Endothelial cell of umbilical vein (primary cell): ENCODE results near the gene CCNG1. TPM values are rescaled to one million over a fixed set of nuclear protein-coding genes. Genes with fewer than 3 reads are reported as not detected.

Source experiments
- BruUV-seq: library from RNA; stranded (reverse); fragments of 400-500 nt; replicated peaks from 2 replicates; lab custom pipeline; 2021; lab: Mats Ljungman, UMichigan
- CTCF ChIA-PET: fragments of 300-600, 350-600 bp; sonication (Branson Sonifier 250); formaldehyde crosslinking; loops from one replicate; lab custom pipeline; 2021; ENCODE audit warnings: antibody characterized with exemption, inconsistent platforms; lab: Charles Lee
- POLR2A ChIA-PET: fragments of 300-600, 350-600 bp; sonication (Branson Sonifier 250); formaldehyde crosslinking; loops from one replicate; lab custom pipeline; 2021; ENCODE audit warnings: antibody characterized with exemption, inconsistent platforms; lab: Charles Lee
- DNase-seq: peaks from one replicate; pipeline ENCODE4 v3.0.0-alpha.2; 2011; ENCODE audit warnings: low read depth, low spot score
- FAIRE-seq: peaks from 2 replicates; lab custom pipeline; 2011; peaks lifted over from hg19 to GRCh38; lab: Jason Lieb, UNC
- H2AFZ ChIP-seq: 2 replicates; pipeline ENCODE4 v1.6.0; 2012; ENCODE audit warnings: low read depth, low read length, control low read depth, inconsistent platforms
- H3K27ac ChIP-seq: 2 replicates; pipeline ENCODE4 v1.5.1; 2011; ENCODE audit warnings: low read depth, mild to moderate bottlenecking, control low read depth, low read length, moderate library complexity; ENCODE audit not compliant: insufficient read depth
- H3K27me3 ChIP-seq, 2 experiments: 2 replicates each; pipeline versions ENCODE4 v1.6.0 to v1.6.1; 2011; ENCODE audit warnings: low read length in 2 of 2, mixed read lengths in 1 of 2; ENCODE audit not compliant: control insufficient read depth in 2 of 2, insufficient read depth in 2 of 2
- H3K36me3 ChIP-seq, 2 experiments: 2 replicates in 1 of 2; 3 replicates in 1 of 2; pipeline ENCODE4 v1.5.1; 2011; ENCODE audit warnings: low read length in 2 of 2, mild to moderate bottlenecking in 1 of 2, moderate library complexity in 1 of 2; ENCODE audit not compliant: control insufficient read depth in 2 of 2, insufficient read depth in 2 of 2; ENCODE audit errors: extremely low read depth in 1 of 2
- H3K4me1 ChIP-seq: 3 replicates; pipeline ENCODE4 v1.5.1; 2011; ENCODE audit warnings: mild to moderate bottlenecking, low read length; ENCODE audit not compliant: control insufficient read depth, insufficient read depth; ENCODE audit errors: extremely low read depth
- H3K4me2 ChIP-seq: 2 replicates; pipeline ENCODE4 v1.6.1; 2011; ENCODE audit warnings: low read length, control low read depth, mixed read lengths; ENCODE audit not compliant: insufficient read depth
- H3K4me3 ChIP-seq, 3 experiments: fragments of 200-600 bp in 1 of 3; sonication (generic), shearing (Covaris generic) in 1 of 3; replicated peaks in 1 of 3; 2 replicates each; pipeline ENCODE4 v1.5.1; 2011 to 2016; ENCODE audit warnings: control low read depth in 3 of 3, low read length in 3 of 3, mild to moderate bottlenecking in 2 of 3, inconsistent platforms in 1 of 3, low read depth in 1 of 3, moderate library complexity in 1 of 3; ENCODE audit not compliant: insufficient read depth in 1 of 3
- H3K79me2 ChIP-seq: 2 replicates; pipeline ENCODE4 v1.6.0; 2012; ENCODE audit warnings: low read length, inconsistent platforms; ENCODE audit not compliant: control insufficient read depth, insufficient read depth
- H3K9ac ChIP-seq: replicated peaks from 2 replicates; pipeline ENCODE3; 2011; ENCODE audit warnings: low read length, control low read depth; ENCODE audit not compliant: insufficient read depth; ENCODE audit errors: extremely low read depth
- H3K9me1 ChIP-seq: replicated peaks from 3 replicates; pipeline ENCODE4 v1.6.0; 2011; ENCODE audit warnings: mild to moderate bottlenecking, low read length; ENCODE audit not compliant: control insufficient read depth, insufficient read depth; ENCODE audit errors: extremely low read depth
- H3K9me3 ChIP-seq: replicated peaks from 2 replicates; pipeline ENCODE4 v1.5.1; 2012; ENCODE audit warnings: low read length, inconsistent platforms; ENCODE audit not compliant: control insufficient read depth, insufficient read depth
- H4K20me1 ChIP-seq: replicated peaks from 2 replicates; pipeline ENCODE3; 2011; ENCODE audit warnings: mild to moderate bottlenecking, low read length; ENCODE audit not compliant: control insufficient read depth, insufficient read depth; ENCODE audit errors: extremely low read depth
- GATA2 ChIP-seq: IDR thresholded peaks from 2 replicates; pipeline ENCODE4 v1.7.0; 2011; ENCODE audit warnings: low read depth, mild to moderate bottlenecking, moderate library complexity, mixed read lengths, low read length; ENCODE audit not compliant: insufficient read length, insufficient read depth
- JUN ChIP-seq: IDR thresholded peaks from 2 replicates; pipeline ENCODE4 v1.6.1; 2011; ENCODE audit warnings: borderline replicate concordance, low read depth; ENCODE audit not compliant: insufficient read length, insufficient read depth
- POLR2A ChIP-seq: IDR thresholded peaks from 2 replicates; pipeline ENCODE4 v1.6.1; 2012; ENCODE audit warnings: low read depth, mild to moderate bottlenecking, control low read depth, low read length
- dilution Hi-C: fragments of 300-500 bp; cut with MboI; formaldehyde crosslinking; loops from one replicate; pipeline ENCODE4 v1.15.0; 2019; ENCODE audit warnings: low sequenced_read_pairs; ENCODE audit not compliant: extremely low pct_ligation_motif_present
- intact Hi-C: fragments of 100-400 bp; cut with micrococcal nuclease; formaldehyde crosslinking; loops from one replicate; pipeline ENCODE4 v1.10.0; 2022
- polyA plus RNA-seq, 4 experiments: library from polyadenylated mRNA; depleted of rRNA in 3 of 4; stranded (reverse) in 3 of 4; unstranded in 1 of 4; fragments of >200 nt; gene quantifications; 2 replicates each; pipeline versions ENCODE4 v1.2.1 to v1.2.3, GENCODE V29; 2011 to 2012; ENCODE audit warnings: missing spikeins in 1 of 4
- total RNA-seq: library from RNA; stranded (reverse); gene quantifications from 2 replicates; pipeline ENCODE4 v1.2.3, GENCODE V29; 2021
- TF ChIP-seq, protein P1 (sequence below): IDR thresholded peaks from 2 replicates; pipeline ENCODE4 v1.6.1; 2011; ENCODE audit not compliant: insufficient read depth, insufficient read length
- TF ChIP-seq, protein P2 (sequence below), 2 donors: IDR thresholded peaks; 1 replicate in 1 of 2; 2 replicates in 1 of 2; pipeline ENCODE4 v1.5.1; 2011; ENCODE audit warnings: low read length in 2 of 2, mild to moderate bottlenecking in 2 of 2, moderate library complexity in 2 of 2, control low read depth in 1 of 2, inconsistent platforms in 1 of 2, low read depth in 1 of 2; ENCODE audit not compliant: insufficient read depth in 1 of 2; ENCODE audit errors: extremely low read depth in 1 of 2

Gene CCNG1
- total and polyA plus RNA-seq, 2 donors (not counting 3 experiments of a cell fraction or from before 2014, with no cell fraction given) = 47.2 to 186 TPM

DNA sequence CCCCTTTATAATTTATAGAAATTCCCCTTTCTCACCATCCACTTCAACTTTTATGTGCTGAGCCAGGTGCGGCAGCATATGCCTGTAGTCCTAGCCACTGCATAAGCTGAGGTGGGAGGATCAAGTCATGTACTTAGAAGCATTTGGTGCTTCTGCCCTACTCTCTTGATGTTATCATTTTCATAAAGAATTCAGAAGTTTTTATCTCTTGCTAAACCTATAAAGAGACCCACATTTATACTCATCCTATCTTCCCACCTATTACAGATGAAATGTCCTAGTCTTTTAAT, 41.5 kb downstream of the CCNG1 start:
- Histone ChIP-seq H3K79me2 (no peaks in the 10 kb centered on the region), H3K27me3 (no peaks in the 10 kb centered on the region), H2AFZ (no peak overlapping the region), H3K9me1 (no peaks in the 10 kb centered on the region), H3K36me3 (peaks cover 0 to 8% of the 10 kb centered on the region in 2 experiments), H3K4me3 (no peak overlapping the region), H3K27ac (peak overlapping the region; percentile 19), H3K4me2 (peak overlapping the region; percentile 2), H3K9me3 (no peaks in the 10 kb centered on the region), H4K20me1 (no peaks in the 10 kb centered on the region), H3K9ac (no peak overlapping the region), H3K4me1 (peaks cover 13% of the 10 kb centered on the region)
- FAIRE-seq (no peak), DNase-seq (no peak)
- POLR2A ChIA-PET = no interaction called here
- dilution Hi-C loops = no loop called here
- CTCF ChIA-PET = interaction anchor here (1.1 to 2.1 kb wide), 5 partner anchors 11 to 26 kb away, joined by 3 to 4 read pairs (median 3); partner anchors contain the start of gene MAT2B
- intact Hi-C loops = loop anchor here (10.0 kb wide), 1 partner anchor 1026 kb away; no protein-coding TSS in a partner anchor
- TF ChIP-seq POLR2A = no peak
- peak; percentile 58 for TF ChIP-seq GATA2
- no TSS peak for BruUV-seq

DNA sequence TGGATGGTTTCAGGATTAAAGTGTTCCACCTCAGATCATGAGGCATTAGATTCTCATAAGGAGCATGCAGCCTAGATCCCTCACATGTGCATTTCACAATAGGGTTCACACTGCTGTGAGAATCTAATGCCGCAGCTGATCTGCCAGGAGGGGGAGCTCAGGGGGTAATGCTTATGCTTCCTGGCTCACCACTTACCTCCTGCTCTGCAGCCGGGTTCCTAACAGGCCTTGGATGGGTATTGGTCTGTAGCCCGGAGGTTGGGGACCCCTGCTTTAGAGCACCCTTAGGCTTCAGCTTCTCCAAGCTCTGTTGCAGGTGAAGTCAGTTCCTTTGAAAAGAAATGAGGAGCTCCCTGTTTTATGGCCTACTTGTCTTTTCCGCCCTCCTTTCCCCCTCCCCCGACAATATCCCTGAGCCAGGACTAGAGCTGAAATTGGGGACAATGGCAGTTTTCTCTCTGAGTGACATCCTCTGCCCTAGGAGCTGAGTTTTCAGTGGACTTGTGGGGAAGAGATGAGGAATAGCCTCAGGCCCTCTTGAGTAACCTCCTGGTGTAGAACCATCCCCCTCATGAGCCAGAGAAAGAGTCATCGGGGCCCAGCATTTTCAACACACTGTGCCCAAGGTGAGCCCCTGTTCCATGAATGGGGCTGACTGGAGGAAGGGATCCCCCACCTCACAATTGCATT, 51.8 kb downstream of the CCNG1 start:
- no TSS peak for BruUV-seq
- H3K4me3 ChIP-seq = no peak overlapping the region
- ChIA-PET CTCF (interaction anchor here (0.9 to 2.6 kb wide), 5 partner anchors 10 to 32 kb away, joined by 3 to 13 read pairs (median 4); no protein-coding TSS in a partner anchor), POLR2A (no interaction called here)
- no peaks in the 10 kb centered on the region for H3K9me1 ChIP-seq
- H3K4me1 ChIP-seq = no peaks in the 10 kb centered on the region
- dilution Hi-C loops (no loop called here), intact Hi-C loops (no loop called here)
- no peaks in the 10 kb centered on the region for H3K9me3 ChIP-seq
- H3K27me3 ChIP-seq = no peaks in the 10 kb centered on the region
- H3K36me3 ChIP-seq = peaks cover 0 to 12% of the 10 kb centered on the region in 2 experiments
- no peak overlapping the region for H2AFZ ChIP-seq
- H3K79me2 ChIP-seq = no peaks in the 10 kb centered on the region
- H3K4me2 ChIP-seq = no peak overlapping the region
- DNase-seq (no peak), FAIRE-seq (no peak)
- H4K20me1 ChIP-seq = no peaks in the 10 kb centered on the region
- no peak overlapping the region for H3K9ac ChIP-seq
- TF ChIP-seq, protein P1, sequence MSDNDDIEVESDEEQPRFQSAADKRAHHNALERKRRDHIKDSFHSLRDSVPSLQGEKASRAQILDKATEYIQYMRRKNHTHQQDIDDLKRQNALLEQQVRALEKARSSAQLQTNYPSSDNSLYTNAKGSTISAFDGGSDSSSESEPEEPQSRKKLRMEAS = no peak
- TF ChIP-seq, protein P2, sequence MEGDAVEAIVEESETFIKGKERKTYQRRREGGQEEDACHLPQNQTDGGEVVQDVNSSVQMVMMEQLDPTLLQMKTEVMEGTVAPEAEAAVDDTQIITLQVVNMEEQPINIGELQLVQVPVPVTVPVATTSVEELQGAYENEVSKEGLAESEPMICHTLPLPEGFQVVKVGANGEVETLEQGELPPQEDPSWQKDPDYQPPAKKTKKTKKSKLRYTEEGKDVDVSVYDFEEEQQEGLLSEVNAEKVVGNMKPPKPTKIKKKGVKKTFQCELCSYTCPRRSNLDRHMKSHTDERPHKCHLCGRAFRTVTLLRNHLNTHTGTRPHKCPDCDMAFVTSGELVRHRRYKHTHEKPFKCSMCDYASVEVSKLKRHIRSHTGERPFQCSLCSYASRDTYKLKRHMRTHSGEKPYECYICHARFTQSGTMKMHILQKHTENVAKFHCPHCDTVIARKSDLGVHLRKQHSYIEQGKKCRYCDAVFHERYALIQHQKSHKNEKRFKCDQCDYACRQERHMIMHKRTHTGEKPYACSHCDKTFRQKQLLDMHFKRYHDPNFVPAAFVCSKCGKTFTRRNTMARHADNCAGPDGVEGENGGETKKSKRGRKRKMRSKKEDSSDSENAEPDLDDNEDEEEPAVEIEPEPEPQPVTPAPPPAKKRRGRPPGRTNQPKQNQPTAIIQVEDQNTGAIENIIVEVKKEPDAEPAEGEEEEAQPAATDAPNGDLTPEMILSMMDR (IDR thresholded peaks at IDR 0.05; ENCODE audit: extremely low read depth in 1 of 2, insufficient read depth in 1 of 2, low read depth in 1 of 2, low read length in 2 of 2) = peak in 1 of 2 donors; percentile 26
- no peak for TF ChIP-seq JUN
- H3K27ac ChIP-seq = no peak overlapping the region
